COLO829 (cell line): Measurements from ENCODE around the gene PSPC1.

Experiments
- DNase-seq: peaks from one replicate; pipeline ENCODE4 v3.0.0; 2012; ENCODE audit warnings: low spot score

Gene PSPC1

GRCh38 chr13:19673473-19674430 lies 109.0 kb downstream of the PSPC1 start:
- no peak for DNase-seq

DNA sequence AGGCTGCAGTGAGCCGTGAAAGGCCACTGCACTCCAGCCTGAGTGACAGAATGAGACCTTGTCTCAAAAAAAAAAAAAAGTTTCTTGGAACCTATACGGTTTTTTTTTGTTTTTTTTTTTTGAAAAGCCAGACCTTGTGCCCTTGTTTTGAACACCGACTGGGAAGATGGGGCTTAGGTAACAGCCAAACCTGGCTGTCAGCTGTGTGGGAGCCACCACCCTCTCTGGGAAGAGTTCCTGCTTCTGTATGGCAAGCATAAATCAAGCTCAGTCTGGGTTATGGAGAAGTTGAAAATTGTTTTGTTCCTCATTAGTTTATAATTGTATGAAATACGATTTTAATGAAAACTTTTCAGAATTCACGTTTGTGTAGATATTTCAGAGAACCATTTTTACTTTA lies 109.8 kb downstream of the PSPC1 start:
- no peak for DNase-seq

- no peak for DNase-seq
Measured at GRCh38 chr13:19670147-19670546, 112.6 kb downstream of the PSPC1 start.

- no peak for DNase-seq
Measured at GRCh38 chr13:19668778-19669177, 114.0 kb downstream of the PSPC1 start.

- no peak for DNase-seq
Measured at GRCh38 chr13:19665427-19665859, 117.3 kb downstream of the PSPC1 start.

DNA sequence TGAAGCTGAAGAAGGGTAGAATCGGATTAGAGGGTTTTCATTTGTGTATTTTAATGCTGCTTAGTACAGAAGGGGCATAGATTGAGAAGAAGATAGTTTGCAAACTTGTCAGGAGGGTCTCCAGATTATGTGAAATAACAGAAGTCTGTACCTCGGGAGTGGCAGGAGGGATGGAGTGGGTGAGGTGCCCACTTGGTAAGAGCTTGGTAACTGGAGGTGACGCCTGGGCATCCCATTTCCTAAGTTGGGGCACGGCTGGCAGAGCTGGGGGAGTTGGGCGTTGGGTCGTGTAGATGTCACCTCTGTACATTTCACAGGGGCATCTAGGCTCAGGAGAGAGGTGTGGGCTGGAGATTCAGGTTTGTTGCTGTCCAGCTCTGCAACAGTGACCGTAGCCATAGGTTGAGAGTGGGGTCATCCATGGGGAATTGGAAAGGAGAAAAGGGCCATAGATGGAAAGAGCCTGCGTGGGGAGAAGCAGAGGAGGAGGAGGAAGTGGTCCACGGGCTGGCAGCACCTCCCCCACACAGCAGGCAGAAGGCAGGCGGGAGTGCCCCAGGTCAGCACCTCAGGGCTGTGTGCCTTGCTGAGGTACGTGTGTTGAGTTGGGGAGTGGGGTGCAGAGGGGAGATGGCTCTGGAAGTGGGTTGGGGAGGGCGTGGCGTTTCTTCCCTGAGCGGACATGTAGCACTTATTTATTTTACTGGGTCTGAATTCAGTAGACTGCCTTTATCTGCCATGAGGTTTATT lies 118.1 kb downstream of the PSPC1 start:
- no peak for DNase-seq

DNA sequence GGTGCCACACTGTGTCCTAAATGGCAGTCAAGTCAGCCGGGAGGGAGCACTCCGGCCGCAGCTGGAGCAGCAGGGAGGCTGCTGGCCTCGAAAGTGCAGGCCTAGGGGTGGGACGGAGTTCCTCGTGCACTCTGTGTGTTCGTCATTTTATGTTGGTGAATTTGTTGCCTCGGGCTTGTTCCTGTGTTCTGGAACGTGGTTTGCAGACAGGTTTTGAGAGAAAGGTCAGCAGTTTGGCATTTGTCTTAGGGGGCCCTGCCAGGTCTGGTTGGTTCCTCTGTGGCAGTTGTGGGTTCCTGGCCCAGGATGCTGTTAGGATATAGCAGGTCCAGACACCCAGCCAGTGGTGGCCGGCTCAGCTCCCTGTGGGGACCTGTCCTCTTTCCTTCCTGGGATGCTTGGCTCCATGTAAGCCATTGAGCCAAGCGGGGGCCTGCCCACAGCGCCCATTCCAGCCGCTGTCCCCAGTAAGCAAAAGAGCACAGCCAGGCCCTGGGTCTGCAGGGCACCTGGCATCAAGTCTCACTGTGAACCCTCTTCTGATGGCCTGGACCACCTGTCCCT lies 119.2 kb downstream of the PSPC1 start:
- no peak for DNase-seq

DNA sequence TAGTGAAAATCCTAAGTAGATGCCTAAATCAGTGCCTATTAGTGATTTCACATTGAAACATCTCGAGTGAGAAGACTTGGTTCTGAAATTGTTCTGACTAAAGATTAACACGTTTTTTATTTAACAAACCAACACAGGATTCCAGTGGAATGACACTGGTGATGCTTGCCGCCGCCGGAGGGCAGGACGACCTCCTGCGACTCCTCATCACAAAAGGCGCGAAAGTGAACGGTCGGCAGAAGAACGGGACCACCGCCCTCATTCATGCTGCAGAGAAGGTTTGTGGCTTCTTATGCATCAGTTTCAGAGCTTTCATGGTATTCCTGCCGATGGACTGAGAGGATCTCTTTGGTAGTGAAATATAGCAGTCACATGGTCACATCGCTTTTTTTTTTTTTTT lies 121.2 kb downstream of the PSPC1 start:
- DNase-seq: no peak

GRCh38 chr13:19661126-19661525 lies 121.6 kb downstream of the PSPC1 start:
- DNase-seq: no peak

- DNase-seq: no peak
Measured at GRCh38 chr13:19658831-19659230, 123.9 kb downstream of the PSPC1 start.

DNA sequence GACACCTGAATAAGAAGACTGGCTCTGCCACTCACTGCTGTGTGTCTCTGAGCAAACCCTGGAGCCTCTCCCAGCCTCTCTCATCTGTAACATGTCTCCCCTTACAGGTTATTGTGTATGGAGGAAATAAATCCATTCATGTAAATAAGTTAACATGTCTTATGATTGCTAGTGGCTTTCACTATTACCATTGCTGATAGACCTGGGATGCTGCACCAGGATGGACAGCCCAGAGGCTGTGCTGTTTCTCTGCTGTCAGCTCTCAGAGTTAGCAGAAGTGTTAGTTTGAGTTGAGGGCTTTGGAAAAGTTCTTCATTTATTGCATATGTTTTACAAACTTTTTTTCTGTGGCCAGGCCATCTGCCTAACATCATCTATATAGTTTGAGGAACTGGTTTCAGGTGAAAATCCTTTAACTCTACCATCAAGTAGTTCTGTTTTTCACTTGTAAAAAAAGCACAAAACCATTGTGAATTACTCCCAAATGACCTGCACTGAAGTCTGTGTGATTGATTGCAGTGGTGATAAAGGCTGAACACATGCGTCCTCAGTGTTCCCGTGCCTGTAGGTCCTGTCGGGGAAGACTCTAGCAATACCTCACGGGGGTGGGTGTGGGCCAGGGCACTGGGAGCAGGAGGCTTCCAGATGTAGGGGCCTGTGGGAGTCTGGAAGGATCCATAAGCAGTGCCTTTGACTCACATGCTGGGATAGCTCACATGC lies 124.7 kb downstream of the PSPC1 start:
- no peak for DNase-seq
